IPS-NIHi11 (cell line): ENCODE results near the gene TNFRSF1A.
A peak's percentile ranks its signal among the peaks of the same experiment; 100 is the strongest.

Source experiments
- DNase-seq: peaks from one replicate; pipeline ENCODE4 v3.0.0; 2012; ENCODE audit warnings: mixed read lengths, low spot score

TNFRSF1A gene

DNA sequence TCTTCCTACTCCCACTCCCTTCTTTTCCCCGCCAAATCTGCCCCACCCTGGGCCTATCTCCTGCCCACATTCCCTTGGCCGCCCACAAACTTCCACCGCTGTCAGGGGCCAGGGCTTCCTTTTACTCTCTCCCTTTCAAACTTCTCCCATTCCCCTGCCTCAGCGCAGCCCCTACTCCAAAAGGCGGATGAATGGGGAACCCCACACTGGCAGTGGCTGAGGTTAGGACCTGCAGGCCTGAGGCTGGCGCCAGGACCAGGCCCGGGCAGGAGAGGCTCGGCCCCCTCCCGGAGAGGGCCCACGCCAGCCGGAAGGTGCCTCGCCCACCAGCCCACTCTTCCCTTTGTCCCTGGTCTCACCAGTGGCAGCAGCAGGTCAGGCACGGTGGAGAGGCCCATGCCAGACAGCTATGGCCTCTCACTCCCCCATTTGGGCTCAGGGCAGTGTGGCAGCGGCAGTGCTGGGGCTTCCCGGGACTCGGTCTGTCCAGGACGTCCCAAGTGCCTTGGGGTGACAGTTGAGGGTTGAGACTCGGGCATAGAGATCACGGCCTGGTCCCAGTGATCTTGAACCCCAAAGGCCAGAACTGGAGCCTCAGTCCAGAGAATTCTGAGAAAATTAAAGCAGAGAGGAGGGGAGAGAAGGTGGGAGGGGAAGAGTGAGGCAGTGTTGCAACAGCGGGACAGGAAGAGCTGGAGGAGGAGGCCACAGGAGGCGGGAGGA lies at the start of gene TNFRSF1A:
Gene TNFRSF1A (minus strand): TSS at position 660 of the 723 bp plus-strand sequence. CDS start 262 bp downstream, at position 398.
- peak; percentile 86 for DNase-seq

DNA sequence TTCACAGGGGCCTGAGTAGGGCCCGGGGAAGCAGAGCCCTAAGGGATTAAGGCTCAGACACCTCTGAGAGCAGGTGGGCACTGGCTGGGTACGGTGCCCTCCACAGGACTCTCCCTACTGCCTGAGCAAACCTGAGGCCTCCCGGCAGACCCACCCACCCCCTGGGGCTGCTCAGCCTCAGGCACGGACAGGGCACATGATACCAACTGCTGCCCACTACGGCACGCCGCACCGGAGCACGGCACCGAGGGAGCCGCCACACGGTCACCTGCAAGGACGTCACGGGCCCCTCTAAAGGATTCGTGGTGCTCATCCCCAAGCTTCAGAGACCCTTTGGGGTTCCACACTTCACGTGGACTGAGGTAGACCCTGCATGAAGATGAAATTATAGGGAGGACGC lies 49.1 kb upstream of the TNFRSF1A start:
- DNase-seq: no peak

DNA sequence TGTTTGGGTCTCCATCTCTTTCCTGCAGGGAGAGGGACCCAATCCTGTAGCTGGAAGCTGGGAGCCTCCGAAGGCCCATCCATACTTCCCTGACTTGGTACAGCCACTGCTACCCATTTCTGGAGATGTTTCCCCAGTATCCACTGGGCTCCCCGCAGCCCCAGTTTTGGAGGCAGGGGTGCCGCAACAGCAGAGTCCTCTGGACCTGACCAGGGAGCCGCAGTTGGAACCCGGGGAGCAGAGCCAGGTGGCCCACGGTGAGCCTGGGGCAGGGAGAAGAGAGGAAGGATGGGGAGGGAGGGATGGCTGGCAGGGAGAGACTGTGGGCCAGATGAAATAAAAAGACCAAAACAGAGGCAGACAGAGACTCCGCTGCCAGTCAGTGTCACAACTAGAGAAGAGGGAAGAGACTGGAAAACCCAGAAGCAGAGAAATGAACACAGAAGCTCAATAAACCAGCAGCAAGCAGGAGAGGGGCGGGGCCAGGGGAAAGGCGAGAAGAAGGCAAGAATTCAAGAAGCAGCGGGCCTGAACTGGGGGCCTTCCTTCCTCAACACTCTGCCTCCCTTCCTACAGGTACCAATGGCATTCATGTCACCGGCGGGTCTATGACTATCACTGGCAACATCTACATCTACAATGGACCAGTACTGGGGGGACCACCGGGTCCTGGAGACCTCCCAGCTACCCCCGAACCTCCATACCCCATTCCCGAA lies 48.4 kb upstream of the TNFRSF1A start:
- DNase-seq: no peak

DNA sequence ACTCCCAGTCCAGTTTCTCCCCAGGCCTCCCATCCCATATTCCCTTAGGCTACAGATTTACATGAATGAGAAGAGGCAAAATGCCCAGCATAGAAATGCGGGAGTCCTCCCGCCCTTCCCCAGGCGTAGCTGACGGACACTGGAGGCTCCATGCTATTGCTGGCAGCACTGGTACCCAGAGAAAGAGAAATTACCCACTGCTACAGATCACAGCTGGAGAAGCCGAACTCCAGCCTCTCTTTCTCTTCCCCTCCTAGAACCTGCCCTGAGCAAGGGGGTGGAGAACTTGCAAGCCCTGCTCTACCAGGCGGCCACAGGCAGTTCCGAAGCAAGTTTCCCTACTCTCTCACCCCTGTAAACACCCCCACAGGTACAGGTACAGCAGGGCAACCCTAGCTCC lies 45.7 kb upstream of the TNFRSF1A start:
- no peak for DNase-seq

GRCh38 chr12:6386491-6386890 lies 44.6 kb upstream of the TNFRSF1A start:
- no peak for DNase-seq

GRCh38 chr12:6386038-6386437 lies 44.2 kb upstream of the TNFRSF1A start:
- DNase-seq: no peak

GRCh38 chr12:6384499-6385436 lies 42.9 kb upstream of the TNFRSF1A start:
- no peak for DNase-seq

DNA sequence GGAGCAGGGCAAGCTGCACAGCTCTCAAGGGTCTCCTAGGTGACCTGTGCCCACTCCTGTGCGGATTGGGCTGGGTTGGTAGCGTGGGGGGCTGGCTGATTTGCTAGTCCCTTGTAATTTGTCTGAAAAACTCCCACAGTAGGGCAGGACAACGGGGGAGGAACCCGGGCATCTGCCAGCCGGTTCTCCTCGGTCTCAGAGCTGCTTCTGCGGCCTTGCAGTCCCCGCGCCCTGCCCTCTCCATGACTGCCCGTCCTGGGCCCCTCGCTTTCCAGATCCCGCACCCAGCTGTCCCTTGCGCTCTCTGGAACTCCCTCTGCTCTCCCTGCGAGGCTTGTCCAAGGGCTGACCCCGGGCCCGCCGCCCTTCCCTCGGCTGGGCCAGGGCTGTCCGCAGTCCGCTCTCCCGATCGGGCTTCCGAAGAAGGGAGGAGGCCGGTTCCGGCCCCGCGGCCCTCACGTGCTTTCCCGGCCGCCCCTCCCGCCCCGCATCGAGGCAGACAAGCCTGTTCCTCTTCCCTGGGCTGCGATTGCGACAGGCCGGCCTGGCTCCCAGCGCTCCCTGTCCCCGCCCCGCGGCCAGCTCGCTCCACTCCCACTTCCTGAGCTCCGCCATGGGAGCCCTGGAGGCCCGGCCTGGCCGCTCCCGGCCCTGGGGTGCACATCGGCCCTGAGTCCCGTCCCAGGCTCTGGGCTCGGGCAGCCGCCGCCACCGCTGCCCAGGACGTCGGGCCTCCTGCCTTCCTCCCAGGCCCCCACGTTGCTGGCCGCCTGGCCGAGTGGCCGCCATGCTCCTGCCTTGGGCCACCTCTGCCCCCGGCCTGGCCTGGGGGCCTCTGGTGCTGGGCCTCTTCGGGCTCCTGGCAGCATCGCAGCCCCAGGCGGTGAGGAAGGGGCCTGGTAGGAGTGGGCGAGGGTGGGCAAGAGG lies 42.0 kb upstream of the TNFRSF1A start, which contains the start of gene LTBR:
Gene LTBR (plus strand): TSS at position 591 of the 927 bp plus-strand sequence. CDS start 197 bp downstream, at position 788.
- peak; percentile 88 for DNase-seq

GRCh38 chr12:6382982-6383381 lies 41.1 kb upstream of the TNFRSF1A start:
- DNase-seq: no peak

DNA sequence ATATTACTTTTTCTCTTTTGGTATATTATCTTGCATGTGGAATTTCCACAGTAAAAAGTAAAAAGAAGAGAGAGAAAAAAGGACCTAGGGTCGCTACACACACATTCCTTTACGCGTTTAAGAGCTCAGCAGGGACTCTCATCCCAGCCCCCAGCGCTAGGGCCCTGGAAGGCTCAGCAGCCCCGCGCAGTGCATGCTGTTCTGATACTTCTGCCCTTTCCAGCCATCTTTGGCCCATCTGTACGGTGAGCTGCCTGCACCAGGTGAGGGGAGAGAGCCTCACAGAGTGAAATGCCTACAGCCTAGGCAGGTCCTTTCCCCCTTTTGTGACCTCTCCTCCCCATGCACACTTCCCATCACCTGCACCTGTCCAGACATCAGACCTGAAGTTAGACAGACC lies 40.5 kb upstream of the TNFRSF1A start:
- DNase-seq: no peak

DNA sequence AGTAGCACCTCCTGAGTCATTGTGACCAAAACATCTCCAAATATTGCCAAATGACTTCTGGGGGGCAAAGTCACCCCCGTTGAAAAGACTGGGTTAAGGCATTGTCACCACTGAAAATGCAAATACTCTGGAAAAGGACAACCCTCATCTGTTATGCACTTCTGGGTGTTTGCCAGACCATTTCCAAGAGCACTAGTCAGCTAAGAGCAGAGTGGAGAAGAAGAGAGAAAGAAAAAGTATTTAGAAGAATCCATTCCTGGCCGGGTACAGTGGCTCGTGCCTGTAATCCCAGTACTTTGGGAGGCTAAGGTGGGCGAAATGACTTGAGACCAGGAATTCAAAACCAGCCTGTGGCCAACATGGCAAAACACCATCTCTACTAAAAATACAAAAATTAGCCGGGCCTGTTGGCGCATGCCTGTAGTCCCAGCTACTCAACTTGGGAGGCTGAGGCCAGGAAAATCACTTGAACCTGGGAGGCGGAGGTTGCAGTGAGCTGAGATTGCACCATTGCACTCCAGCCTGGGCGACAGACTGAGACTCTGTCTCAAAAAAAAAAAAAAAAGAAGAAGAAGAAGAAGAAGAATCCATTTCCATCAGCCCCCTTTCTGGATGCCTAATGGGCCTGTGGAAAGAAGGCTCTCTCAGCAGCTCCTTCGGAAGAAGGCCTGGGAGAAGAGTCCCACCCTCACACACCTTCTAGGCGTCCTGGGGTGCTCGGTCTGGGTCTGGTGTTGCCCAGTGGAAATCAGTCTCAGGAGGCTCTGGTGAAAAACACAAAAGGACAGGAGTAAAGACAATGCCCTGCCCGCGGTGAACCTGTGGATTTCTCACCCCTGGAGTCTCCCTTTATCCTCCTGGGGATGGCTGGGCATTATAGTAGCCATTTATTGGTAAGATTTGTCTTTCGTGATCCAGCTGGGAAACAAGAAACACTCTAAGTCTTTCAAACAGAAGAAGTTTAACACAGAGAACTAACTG lies 38.6 kb upstream of the TNFRSF1A start:
- DNase-seq: no peak

DNA sequence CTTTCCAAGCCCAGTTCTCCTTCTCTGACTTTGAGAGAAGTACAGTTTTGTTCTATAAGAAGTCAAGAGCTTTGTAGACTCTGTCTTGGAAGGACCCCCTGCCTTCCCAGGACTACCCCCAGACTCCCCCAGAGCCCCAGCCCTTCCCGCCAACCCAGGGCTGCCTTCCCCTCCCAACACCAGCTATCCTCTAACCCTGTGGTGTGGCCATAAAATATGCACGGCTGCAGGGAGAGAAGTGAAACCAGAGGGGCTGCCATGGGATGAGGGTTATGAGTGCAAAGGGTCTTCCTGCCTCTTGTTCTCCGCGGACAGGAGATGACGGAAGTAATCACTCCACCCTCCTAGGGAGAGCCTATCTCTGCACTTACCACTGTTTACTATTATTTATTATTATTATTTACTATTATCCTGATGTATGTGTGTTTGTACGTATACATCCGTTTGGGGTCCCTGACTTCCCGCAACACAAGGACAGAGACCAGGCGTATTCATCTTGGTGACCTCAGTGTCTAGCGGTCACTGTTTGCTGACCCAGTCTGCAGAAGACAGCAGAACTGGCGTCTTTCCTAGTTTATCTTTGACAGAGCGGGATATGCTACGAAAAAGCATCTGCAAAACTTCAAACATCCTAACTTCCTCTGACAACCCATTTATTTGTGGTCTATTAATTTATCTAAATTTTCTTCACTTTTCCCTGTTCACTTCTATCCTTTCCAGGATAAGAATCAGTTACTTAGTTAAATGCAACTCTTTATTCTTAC lies 37.0 kb upstream of the TNFRSF1A start:
- DNase-seq: no peak

DNA sequence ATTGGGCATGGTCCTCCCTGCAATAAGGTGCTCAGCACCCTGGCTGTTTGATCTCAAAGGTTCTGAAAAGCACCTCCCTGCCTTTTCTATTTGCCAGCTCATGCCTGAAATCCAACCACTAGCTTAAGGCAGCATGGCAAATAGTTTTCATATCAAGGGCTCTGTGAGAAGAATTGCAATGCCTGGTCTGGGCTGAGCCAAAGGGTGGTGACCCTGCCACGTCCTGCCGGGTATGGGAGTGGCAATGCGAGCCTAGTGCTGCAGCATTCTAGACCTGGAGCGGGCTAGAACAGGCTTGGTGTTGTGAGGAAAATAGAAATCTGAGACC lies 35.8 kb upstream of the TNFRSF1A start:
- DNase-seq: no peak

- no peak for DNase-seq
Observed at GRCh38 chr12:6376870-6377666, 35.2 kb upstream of the TNFRSF1A start.

- peak; percentile 87 for DNase-seq
Observed at GRCh38 chr12:6376079-6376869, 34.4 kb upstream of the TNFRSF1A start.

DNA sequence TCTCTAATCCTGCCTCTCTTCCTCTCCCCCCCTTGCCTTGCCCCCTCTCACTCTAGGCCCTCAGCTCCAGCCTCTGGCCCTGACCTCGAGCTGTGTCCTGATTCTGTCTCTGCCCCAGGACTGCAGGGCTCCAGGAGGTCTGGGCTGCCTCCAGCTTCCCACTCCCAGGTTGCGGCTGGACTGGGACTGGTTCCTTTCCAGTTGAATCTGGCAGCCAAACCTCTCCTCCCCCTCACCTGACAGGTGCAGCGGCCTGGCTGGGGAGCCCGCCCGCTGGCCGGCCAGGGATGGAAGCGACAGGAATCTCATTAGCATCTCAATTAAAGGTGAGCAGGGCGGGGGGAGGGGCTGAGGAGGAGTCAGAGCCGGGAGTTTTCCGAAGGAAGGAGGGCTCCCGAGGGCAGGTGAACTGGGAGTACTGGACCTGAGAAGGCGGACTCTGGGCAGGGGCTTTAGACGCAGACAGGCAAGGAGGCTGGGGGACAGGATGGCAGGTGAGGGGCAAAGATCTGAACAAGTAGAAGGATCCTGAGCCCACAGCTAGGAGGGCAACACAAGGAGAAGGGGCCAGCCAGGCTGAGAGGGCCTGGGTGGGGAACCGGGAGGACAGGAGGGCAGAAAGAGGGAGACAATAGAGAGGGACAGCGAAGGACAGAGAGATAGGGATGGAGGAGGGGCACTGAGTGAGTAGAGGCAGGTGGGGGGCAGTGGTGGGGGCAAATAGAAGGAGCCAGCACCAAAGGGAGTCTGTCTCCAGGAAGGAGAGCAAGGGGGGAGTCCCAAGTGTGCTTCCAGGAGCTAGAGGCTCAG lies 33.6 kb upstream of the TNFRSF1A start, which contains the start of gene SCNN1A:
Gene SCNN1A (minus strand): TSS at position 295 of the 810 bp plus-strand sequence. CDS start 780 bp downstream, outside the sequence.
- peak; percentile 82 for DNase-seq

DNA sequence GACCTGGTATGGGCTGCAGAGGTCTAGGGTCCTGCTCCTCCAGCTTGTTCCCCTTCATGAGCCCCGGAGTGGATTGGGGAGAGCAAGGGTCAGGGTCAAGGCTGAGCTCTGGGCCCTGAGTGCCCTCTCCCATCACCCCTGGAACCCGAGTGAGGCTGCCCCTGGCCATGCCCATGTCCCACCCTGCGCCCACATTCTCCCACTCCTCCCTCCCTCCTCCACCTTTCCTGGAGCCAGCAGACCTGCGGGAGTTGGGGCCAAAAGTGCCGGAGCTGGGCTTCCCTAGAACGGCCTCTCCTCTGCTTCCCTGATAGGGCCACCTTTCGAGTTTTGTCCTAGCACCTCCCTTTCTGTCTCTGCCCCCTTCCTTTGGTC lies 32.9 kb upstream of the TNFRSF1A start:
- no peak for DNase-seq
